Measurements from ENCODE around the gene IFT122.

Gene IFT122

DNA sequence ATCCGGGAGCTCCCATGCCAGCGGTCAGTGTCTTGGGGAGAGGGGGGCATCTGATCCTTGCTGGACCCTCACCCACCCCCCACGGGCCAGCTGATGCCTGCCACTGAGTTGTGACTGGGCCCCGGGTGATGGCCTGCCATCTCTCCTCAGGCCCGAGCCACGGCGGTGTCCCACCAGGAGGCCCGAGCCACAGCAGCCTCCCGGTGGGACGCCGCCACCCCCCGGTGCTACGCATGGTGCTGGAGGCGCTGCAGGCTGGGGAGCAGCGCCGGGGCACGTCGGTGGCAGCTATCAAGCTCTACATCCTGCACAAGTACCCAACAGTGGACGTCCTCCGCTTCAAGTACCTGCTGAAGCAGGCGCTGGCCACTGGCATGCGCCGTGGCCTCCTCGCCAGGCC lies 107.2 kb downstream of the IFT122 start:
- ATAC-seq (ENCODE audit: low read depth) (no peak), DNase-seq (ENCODE audit: low spot score) (no peak)

DNA sequence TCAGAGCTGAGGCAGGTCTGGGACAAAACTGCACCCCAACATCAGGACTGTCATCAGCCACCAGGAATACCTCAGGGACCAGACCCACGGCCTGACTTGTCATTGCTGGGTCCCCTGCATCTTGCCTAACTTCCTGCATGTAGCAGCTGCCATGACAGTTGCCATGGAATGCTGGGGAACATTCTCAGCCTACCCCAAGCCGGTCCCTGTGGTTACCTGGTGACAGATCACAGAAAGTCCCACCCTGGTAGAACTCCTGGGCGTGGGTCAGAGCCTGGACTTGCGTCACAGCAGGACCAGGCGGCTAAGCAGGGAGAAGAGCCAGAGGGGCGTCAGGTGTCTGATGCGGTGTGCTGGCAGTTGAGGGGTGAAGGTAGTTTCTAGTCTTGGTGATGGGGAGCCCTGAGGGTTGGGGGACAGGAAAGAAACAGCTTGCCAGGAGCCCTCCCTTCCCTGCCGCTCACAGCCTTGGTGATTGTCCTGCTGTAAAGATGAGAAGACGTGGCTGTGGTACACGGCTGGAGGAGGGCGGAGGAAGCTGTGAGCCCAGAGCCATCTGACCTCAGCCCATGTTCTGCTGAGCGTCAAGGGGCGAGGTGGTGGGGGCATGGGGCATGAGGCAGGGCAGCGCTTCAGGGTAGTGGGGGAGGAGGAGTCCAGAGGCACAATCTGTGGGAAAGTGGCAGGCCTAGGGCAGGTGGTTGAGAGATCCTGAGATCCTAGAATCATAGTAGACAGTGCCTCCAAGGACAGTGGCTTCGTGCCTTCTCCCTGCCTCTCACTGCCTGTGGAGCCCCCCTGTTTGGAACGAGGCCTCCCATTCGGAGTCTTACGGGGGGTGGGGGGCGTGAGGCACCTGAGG lies 108.3 kb downstream of the IFT122 start:
- no peak for DNase-seq (ENCODE audit: low spot score)
- Histone ChIP-seq H3K36me3 (ENCODE audit: low read depth) (no peaks in the 10 kb centered on the region), H3K27ac (ENCODE audit: poor library complexity, severe bottlenecking) (no peak overlapping the region), H3K9me3 (ENCODE audit: severe bottlenecking) (no peaks in the 10 kb centered on the region), H3K4me1 (ENCODE audit: insufficient read depth, poor library complexity, severe bottlenecking) (no peaks in the 10 kb centered on the region), H3K4me3 (ENCODE audit: severe bottlenecking) (no peak overlapping the region), H3K27me3 (ENCODE audit: insufficient read depth, poor library complexity, severe bottlenecking) (no peaks in the 10 kb centered on the region)
- TF ChIP-seq, protein P1, sequence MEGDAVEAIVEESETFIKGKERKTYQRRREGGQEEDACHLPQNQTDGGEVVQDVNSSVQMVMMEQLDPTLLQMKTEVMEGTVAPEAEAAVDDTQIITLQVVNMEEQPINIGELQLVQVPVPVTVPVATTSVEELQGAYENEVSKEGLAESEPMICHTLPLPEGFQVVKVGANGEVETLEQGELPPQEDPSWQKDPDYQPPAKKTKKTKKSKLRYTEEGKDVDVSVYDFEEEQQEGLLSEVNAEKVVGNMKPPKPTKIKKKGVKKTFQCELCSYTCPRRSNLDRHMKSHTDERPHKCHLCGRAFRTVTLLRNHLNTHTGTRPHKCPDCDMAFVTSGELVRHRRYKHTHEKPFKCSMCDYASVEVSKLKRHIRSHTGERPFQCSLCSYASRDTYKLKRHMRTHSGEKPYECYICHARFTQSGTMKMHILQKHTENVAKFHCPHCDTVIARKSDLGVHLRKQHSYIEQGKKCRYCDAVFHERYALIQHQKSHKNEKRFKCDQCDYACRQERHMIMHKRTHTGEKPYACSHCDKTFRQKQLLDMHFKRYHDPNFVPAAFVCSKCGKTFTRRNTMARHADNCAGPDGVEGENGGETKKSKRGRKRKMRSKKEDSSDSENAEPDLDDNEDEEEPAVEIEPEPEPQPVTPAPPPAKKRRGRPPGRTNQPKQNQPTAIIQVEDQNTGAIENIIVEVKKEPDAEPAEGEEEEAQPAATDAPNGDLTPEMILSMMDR (IDR thresholded peaks at IDR 0.05; ENCODE audit: poor library complexity, severe bottlenecking), result no peak
- no peak for ATAC-seq (ENCODE audit: low read depth)

More for the DNA sequence above, 107.2 kb downstream of the IFT122 start:
- no peak overlapping the region for H3K4me3 ChIP-seq (ENCODE audit: severe bottlenecking)
- no peak overlapping the region for H3K27ac ChIP-seq (ENCODE audit: poor library complexity, severe bottlenecking)
- no peaks in the 10 kb centered on the region for H3K27me3 ChIP-seq (ENCODE audit: insufficient read depth, poor library complexity, severe bottlenecking)
- no peaks in the 10 kb centered on the region for H3K9me3 ChIP-seq (ENCODE audit: severe bottlenecking)
- H3K4me1 ChIP-seq (ENCODE audit: insufficient read depth, poor library complexity, severe bottlenecking), result no peaks in the 10 kb centered on the region
- H3K36me3 ChIP-seq (ENCODE audit: low read depth), result no peaks in the 10 kb centered on the region
- TF ChIP-seq, protein P1 (IDR thresholded peaks at IDR 0.05; ENCODE audit: poor library complexity, severe bottlenecking), result no peak

DNA sequence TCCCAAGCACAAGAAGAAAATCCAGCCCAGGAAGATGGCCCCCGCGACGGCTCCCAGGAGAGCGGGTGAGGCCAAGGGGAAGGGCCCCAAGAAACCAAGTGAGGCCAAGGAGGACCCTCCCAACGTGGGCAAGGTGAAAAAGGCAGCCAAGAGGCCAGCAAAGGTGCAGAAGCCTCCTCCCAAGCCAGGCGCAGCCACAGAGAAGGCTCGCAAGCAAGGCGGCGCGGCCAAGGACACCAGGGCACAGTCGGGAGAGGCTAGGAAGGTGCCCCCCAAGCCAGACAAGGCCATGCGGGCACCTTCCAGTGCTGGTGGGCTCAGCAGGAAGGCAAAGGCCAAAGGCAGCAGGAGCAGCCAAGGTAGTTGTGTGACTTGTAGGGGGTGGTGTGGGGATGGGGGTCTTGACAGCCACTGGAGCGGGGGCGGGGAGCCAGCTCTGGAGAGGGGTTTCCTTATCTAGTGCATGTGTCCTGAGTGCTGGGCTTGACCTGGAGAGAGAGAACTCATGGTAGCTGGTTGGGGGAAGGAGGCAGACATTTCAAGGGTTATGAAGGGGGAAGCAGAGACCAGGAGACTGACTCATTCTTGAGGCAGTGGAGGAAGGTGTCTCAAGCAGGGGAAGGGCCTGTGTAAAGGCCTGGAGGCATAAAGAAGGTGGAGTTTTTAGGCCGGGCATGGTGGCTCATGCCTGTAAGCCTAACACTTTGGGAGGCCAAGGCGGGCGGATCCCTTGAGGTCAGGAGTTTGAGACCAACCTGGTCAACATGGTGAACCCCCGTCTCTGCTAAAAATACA lies 109.2 kb downstream of the IFT122 start:
- Histone ChIP-seq H3K27me3 (ENCODE audit: insufficient read depth, poor library complexity, severe bottlenecking) (no peaks in the 10 kb centered on the region), H3K9me3 (ENCODE audit: severe bottlenecking) (no peaks in the 10 kb centered on the region), H3K4me1 (ENCODE audit: insufficient read depth, poor library complexity, severe bottlenecking) (no peaks in the 10 kb centered on the region), H3K36me3 (ENCODE audit: low read depth) (no peaks in the 10 kb centered on the region), H3K27ac (ENCODE audit: poor library complexity, severe bottlenecking) (no peak overlapping the region), H3K4me3 (ENCODE audit: severe bottlenecking) (no peak overlapping the region)
- peak; percentile 91 for ATAC-seq (ENCODE audit: low read depth)
- DNase-seq (ENCODE audit: low spot score), result no peak
- TF ChIP-seq, protein P1 (IDR thresholded peaks at IDR 0.05; ENCODE audit: poor library complexity, severe bottlenecking), result no peak

DNA sequence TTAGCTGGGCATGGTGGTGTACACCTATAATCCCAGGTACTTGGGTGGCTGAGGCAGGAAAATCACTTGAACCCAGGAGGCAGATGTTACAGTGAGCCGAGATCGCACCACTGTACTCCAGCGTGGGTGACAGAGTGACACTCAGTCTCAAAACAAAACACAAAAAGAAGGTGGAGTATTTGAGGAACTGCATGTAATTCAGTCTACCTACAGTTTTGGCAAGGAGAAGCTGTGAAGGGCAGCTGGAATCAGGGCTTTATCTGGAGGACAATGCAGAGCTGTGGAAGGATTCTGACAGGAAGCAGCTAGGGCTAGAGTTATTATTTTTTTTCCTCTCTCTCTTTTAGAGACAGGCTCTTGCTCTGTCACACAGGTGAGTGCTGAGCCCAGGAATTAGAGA lies 109.8 kb downstream of the IFT122 start:
- ATAC-seq (ENCODE audit: low read depth) (no peak), DNase-seq (ENCODE audit: low spot score) (no peak)
- Histone ChIP-seq H3K4me1 (ENCODE audit: insufficient read depth, poor library complexity, severe bottlenecking) (no peaks in the 10 kb centered on the region), H3K27ac (ENCODE audit: poor library complexity, severe bottlenecking) (no peak overlapping the region), H3K36me3 (ENCODE audit: low read depth) (no peaks in the 10 kb centered on the region), H3K9me3 (ENCODE audit: severe bottlenecking) (no peaks in the 10 kb centered on the region), H3K4me3 (ENCODE audit: severe bottlenecking) (no peak overlapping the region), H3K27me3 (ENCODE audit: insufficient read depth, poor library complexity, severe bottlenecking) (no peaks in the 10 kb centered on the region)
- TF ChIP-seq, protein P1 (IDR thresholded peaks at IDR 0.05; ENCODE audit: poor library complexity, severe bottlenecking), result no peak

Measured in RWPE2 (cell line).